ENCODE measurements around the gene DNAJC12. TPM values are rescaled to one million over a fixed set of nuclear protein-coding genes. Genes with fewer than 3 reads are reported as not detected.
"Not testable (repeated sequence)": the region's sequence is repeated elsewhere in the genome, so short reads cannot be mapped to it uniquely, and the experiment has no call there.

DNAJC12 gene
- total RNA-seq, 1 donor from 2014 or later = 54.7 TPM

- no peaks in the 10 kb centered on the region for H3K36me3 Mint-ChIP-seq (ENCODE audit: unreplicated experiment)
- DNase-seq = no peak
- no peak overlapping the region for H3K27ac Mint-ChIP-seq (ENCODE audit: unreplicated experiment)
- H3K27me3 Mint-ChIP-seq (ENCODE audit: unreplicated experiment) = peaks cover 2% of the 10 kb centered on the region
- no peaks in the 10 kb centered on the region for H3K4me1 Mint-ChIP-seq (ENCODE audit: low read depth, unreplicated experiment)
- no peaks in the 10 kb centered on the region for H3K9me3 Mint-ChIP-seq (ENCODE audit: unreplicated experiment)
- H3K4me3 Mint-ChIP-seq (ENCODE audit: unreplicated experiment) = no peak overlapping the region
- TF ChIP-seq CTCF (IDR thresholded peaks at IDR 0.05; ENCODE audit: partially characterized antibody, unreplicated experiment) = no peak
These were observed 57.0 kb downstream of the DNAJC12 start for GRCh38 chr10:67780759-67781538.

GRCh38 chr10:67780204-67780621 is 57.8 kb downstream of the DNAJC12 start:
- H3K27ac Mint-ChIP-seq (ENCODE audit: unreplicated experiment); DNase-seq; H3K4me3 Mint-ChIP-seq (ENCODE audit: unreplicated experiment); H3K9me3 Mint-ChIP-seq (ENCODE audit: unreplicated experiment); H3K4me1 Mint-ChIP-seq (ENCODE audit: low read depth, unreplicated experiment); H3K27me3 Mint-ChIP-seq (ENCODE audit: unreplicated experiment); H3K36me3 Mint-ChIP-seq (ENCODE audit: unreplicated experiment): not testable (repeated sequence)

- Mint-ChIP-seq H3K4me1 (ENCODE audit: low read depth, unreplicated experiment) (no peaks in the 10 kb centered on the region), H3K27me3 (ENCODE audit: unreplicated experiment) (peaks cover 2% of the 10 kb centered on the region), H3K36me3 (ENCODE audit: unreplicated experiment) (no peaks in the 10 kb centered on the region), H3K9me3 (ENCODE audit: unreplicated experiment) (no peaks in the 10 kb centered on the region), H3K4me3 (ENCODE audit: unreplicated experiment) (no peak overlapping the region), H3K27ac (ENCODE audit: unreplicated experiment) (no peak overlapping the region)
- peak; percentile 36 for DNase-seq
- TF ChIP-seq CTCF (IDR thresholded peaks at IDR 0.05; ENCODE audit: partially characterized antibody, unreplicated experiment) = peak; percentile 80
These were observed 58.4 kb downstream of the DNAJC12 start for GRCh38 chr10:67779465-67780203.

GRCh38 chr10:67776371-67776770 is 61.6 kb downstream of the DNAJC12 start:
- no peak overlapping the region for H3K4me3 Mint-ChIP-seq (ENCODE audit: unreplicated experiment)
- no peak for TF ChIP-seq CTCF (IDR thresholded peaks at IDR 0.05; ENCODE audit: partially characterized antibody, unreplicated experiment)

GRCh38 chr10:67775279-67775678 is 62.7 kb downstream of the DNAJC12 start:
- Mint-ChIP-seq H3K9me3 (ENCODE audit: unreplicated experiment) (no peaks in the 10 kb centered on the region), H3K4me1 (ENCODE audit: low read depth, unreplicated experiment) (no peaks in the 10 kb centered on the region), H3K4me3 (ENCODE audit: unreplicated experiment) (no peak overlapping the region), H3K27me3 (ENCODE audit: unreplicated experiment) (peaks cover 3% of the 10 kb centered on the region), H3K36me3 (ENCODE audit: unreplicated experiment) (no peaks in the 10 kb centered on the region), H3K27ac (ENCODE audit: unreplicated experiment) (no peak overlapping the region)
- no peak for TF ChIP-seq CTCF (IDR thresholded peaks at IDR 0.05; ENCODE audit: partially characterized antibody, unreplicated experiment)
- no peak for DNase-seq

More at GRCh38 chr10:67776371-67776770, 61.6 kb downstream of the DNAJC12 start:
- DNase-seq = no peak
- Mint-ChIP-seq H3K27ac (ENCODE audit: unreplicated experiment) (no peak overlapping the region), H3K4me1 (ENCODE audit: low read depth, unreplicated experiment) (no peaks in the 10 kb centered on the region), H3K9me3 (ENCODE audit: unreplicated experiment) (no peaks in the 10 kb centered on the region), H3K27me3 (ENCODE audit: unreplicated experiment) (peaks cover 3% of the 10 kb centered on the region), H3K36me3 (ENCODE audit: unreplicated experiment) (no peaks in the 10 kb centered on the region)
